T-helper 9 cell (primary cell): ENCODE data around the gene NEK6.

Source experiments
- DNase-seq: peaks from one replicate; pipeline ENCODE4 v3.0.0-alpha.2; 2020

The NEK6 gene

DNA sequence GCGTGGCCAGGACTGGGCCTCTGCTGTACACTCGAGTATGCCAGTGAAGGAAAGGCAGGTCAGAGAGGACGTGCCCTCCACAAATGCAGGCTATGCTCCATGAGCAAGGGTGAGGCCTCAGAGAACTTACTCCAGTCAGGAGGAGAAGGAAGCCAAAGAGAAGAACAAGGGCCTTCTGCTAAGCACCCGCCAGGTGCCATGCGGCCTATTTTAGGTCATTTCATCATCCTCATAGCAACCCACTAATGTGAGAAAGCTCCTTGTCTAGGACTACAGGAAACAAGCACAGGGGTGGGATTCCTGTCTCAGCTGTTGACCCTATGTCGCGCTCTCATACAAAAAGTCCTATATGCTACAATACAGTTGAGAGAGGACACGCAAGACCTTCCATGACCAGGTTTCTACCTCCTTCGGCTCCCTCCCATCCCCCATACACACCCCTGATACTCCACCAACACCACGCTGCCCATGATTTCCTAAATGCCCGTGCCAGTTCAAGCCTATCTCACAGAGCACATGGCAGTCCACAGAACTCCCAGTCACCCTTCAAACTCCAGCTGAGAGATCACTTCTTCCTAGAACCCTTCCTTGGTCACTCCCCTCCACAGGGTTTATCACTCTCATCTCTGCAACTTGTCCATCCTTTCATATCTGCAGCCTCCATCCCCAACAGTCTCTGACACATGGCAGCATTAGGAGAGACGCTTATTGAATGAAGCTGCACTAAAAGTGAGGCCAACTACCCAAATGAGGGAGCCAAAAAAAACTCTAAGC lies 130.7 kb downstream of the NEK6 start:
- DNase-seq, result no peak

DNA sequence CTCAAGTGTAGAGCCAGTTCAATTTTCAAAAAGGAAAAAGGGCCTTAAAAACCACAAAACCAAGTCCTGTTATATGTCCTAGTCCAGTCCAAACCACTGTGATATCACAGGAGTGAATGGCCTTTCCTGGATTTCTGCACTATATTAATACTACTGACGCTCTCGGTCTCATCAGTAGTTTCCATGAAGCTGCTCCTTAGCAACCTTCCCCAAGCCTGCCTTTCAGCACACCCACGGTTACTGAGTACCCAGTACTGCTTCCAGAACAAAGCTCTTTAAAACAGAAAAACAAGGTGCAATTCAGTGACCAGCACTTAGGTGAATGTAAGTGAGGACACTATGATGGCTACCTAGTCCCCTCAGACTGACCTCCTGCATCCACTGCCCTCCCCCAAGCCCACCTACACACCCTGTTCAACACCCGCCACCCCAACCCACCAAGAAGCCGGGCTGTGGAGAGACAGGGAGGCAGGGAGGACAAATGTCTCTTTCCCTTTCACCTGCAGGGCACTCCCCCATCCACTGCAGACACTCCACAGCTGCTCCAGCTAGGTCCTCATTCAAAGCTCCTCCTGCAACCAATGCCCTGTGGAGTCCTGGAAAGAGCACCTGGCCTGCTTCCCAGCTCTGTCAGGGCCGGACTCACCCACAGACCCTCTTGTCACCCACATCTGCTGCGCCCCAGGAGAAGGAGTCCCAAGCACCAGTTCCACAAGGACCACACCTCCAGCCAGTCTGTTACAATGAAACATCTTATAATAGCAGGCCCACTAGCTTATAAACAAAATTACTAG lies 131.6 kb downstream of the NEK6 start:
- no peak for DNase-seq

DNA sequence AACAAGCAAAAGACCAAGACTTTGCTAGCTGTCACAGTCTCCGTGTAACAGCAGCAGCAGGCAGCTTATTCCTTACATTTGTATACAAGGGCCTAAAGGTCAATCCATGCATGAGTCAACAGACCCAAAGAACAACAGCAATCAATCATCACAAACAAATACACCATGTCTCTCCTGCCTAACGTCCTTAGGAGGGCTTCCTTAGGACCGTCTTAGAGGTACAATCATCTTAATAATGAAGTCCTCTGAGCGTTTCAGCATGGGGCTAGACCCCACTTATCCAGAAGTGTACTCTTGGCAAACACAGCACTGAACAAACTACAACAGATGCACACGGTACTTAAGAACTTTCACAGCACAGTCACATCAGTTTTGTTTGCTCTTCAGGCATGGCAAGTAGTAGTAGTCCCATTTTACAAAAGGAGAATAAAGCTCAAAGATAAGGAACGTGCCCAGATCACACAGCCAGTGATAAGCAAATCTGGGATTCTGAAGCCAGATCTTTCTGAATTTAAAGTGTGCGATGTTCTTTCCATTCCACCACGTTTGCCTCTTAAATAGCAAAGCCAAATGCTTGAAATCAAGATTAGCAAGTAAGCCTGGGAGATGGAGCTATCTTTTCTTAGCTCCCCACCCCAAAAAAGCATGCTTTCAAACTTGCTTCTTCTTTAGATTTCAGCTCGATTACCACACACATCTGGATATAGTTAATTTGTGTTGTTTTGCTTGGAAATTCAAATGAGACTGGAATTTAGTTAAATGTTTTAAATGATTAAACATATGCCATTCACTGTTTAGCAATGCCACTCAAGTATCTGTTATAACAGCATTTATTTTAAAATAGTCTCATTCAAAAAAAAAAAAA lies 133.3 kb downstream of the NEK6 start:
- DNase-seq, result no peak

DNA sequence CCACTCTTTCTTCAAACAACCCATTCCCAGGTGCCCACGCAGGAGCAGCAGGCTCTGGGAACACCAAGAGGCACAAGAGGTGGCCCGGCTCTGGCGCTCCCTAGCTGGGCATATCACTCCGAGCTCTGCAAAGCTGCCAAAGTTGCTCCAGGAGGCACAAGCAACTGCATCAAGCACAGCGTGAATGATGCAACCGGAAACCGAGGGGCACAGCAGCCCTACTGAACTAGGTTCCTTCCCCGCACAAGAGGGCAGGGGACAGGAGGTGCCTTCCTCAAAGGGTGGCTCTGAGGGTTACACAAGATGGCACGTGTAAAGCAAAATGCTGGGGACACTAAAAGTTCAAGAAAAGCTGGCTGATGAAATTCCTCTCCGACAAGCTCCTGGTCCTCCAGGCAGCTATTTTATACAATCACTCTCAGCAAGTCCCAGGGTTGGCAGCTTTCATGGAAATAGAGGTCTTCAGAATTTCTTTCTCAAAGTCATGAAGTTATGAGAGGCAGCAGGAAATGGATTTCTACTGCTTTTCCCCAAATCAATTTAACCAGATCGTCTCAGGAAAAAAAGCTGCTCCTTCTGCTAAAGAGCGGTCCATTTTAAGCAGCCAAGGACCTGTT lies 134.6 kb downstream of the NEK6 start:
- DNase-seq, result no peak

DNA sequence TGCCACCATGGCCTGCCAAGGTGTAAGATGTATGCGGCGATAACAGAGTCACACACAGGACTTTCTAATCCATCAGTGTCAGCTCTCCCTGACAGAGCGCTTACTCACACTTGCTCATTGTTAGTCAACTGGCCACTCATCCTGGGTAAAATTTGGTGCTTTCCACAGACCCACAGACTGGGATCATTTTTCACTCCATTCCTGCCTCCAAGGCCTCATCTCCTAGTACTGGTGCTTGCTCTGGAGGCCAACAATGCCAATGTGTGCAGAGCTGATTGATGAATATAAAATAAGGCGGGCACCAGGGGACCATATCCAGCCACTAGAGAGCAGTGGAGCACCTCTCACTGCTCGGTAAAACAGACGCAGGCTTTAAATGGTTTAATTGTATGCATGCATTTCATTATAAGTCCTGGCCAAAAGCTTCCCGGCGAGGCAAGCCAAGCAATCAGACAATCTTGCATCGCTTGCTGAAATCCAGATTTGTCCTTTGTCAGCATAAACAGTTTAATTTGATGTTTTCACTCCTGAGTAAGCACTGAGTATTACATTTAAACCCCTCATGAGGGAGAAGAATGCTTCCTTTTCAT lies 135.2 kb downstream of the NEK6 start:
- DNase-seq, result no peak

DNA sequence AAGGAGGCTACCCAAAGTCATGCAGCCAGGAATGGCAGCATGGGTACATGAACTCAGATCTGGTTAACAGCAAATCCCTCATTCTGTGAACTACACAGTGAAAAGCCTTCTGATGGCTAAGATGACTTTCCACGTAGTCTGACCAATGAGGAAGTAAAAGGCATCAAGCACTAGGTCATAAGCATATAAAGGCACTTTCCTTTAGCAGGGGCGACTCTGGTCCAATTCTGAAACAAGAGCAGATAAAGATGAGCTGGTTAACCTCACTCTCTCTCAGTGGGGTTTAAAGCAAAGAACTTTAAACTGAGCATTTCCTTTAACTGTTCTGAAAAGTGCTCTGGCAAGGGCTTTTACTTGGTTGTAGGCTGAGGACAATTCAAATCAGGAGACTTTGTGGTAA lies 136.4 kb downstream of the NEK6 start:
- DNase-seq, result no peak

DNA sequence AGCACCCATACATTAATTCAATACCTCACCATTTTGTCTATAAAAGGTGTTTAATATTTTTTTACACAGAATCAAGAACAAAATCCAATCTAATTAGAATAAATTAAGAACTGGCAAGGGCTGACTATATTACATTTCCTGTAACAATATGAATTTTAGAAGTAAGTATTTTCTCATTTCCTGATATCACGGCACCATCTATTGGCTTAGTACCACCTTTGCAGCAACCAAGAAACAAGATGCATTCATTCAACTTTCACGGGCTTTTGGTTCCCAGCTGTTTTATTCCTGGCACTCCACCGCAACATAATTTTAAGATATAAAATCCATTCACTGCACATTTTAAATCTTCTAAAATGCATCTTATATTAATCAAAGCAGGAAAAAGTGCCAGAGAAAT lies 136.8 kb downstream of the NEK6 start:
- no peak for DNase-seq

DNA sequence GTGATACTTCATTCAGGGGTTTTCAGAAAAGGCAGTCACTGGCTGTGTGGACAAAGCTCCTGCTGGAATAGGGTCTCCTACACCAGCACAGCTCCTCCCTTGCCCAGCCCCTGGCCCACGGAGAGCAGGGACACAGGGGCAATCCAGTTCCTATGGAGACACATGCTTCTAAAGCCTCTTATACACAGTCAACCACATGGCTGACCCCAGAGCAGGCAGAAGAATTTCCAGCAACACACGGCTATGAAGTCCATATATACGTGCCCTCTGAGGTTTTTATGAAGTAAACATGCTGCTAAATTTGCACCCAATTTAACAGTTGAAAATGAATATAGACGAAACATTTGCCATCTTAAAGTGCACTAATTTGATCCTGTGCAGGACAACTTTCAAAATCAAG lies 138.1 kb downstream of the NEK6 start:
- DNase-seq, result no peak

DNA sequence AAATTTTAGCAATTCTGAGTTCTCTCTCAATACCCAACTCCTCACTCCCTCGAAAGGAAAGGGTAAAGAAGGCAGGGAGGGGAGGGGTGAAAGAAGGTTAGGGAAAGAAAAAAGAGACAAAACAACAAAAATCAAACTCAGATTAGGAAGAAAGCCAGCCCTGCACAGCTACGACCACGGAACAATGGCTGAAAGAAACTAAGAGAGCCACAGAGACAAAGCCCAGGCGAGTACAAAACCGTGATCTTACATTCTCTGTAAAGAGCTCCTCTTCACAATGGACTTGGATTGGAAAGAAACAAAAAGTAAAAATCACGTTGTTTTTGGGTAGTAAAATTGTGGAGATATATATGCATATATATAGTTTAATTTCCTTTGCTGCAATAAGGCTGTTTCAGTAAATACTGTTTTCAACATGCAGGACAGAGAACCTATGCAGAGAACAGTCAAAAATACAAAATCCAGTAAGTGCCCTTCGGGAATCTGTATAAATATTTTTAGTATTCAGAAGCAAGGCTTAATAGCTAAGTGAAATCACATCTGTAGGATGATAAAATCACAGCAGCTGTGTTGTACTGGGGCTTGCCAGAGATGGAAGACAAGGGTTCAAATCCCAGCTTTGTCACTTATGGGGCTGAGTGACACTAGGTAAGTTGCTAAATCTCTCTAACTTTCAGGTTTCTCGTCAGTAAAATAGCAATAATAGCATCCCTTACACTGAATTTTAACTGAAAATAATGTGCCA lies 140.6 kb downstream of the NEK6 start:
- DNase-seq, result no peak

DNA sequence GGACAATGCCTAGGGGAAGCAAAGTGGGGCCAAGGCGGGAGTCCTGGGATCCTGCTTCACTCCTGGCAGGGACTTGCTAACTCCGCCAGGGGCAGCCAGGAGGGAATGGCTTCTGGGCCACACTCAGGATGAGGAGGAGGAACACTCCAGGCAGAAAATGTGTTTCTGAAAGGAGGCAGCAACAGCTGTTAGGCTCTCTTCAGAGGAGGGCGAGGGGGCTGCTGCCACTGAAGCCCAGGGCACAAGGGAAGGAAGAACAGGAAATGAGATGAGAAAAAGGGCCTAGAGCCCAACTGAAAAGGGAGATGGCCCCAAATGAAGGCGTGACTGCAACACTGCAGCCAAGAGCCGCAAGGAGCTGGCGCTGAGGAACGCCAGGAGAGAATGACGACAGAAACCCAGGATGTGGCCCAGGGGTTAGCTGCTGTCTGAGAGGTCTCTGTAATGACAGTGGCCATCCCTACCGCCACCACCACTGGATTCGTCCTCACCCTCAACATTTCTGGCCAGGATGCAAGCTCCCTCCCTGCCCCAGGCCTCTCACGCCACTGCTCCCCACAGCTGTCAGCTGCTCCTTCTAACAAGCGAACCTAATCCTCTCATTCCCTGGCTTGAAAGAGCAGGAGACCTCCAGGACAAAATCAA lies 141.7 kb downstream of the NEK6 start:
- no peak for DNase-seq

DNA sequence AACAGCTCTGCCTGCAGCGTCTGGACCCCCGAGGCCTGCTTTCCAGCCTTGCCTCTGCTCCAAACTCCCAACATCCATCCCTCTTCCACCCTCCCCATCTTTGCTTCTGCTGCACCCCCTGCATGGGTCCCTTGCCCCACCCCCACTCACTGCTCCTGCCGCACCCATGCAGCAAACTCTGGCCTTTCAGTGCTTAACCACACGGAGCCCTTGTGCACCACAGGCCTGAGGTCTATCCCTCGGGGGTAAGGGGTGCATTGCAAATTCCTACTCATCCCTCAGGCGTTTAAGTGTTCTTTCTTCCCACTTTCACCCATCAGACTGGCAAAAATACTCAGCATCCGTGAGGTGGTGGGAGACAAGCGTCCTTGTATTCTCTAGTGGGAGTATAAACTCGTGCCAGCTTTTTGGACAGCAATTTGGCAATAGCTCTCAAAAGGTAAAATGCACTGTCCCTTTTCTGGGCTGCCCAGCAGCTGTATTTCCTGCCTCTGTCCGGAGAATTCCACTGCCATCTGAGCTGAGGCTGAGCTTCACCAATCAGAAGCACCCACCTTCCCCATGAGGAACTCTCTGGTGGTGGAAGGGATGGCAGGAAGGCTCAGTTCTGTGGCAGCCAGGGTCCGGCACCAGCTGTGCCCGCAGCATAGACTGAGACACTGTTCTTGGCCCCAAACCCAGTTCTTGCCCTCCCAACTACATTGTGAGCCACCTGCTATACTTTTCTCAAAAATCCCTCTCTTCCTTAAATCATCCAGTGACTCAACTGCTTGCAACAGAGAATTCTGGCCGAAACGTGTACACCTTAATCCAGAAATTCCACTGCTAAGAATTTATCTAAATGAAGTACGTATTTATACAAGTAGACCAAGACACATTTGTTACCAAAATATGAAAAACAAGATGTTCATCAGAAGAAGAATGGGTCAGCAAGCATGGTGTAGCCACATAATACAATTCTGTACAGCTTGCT lies 142.5 kb downstream of the NEK6 start:
- DNase-seq, result no peak
